Naive thymus-derived CD4-positive, alpha-beta T cell (primary cell): ENCODE results near the gene ABHD2. TPM values are rescaled to one million over a fixed set of nuclear protein-coding genes. Genes with fewer than 3 reads are reported as not detected.

Experiments used
- ATAC-seq: fragments of 150-1000 bp; cut with Tn5 transposase; 2 replicates; pipeline ENCODE4 v1.10.0; 2021; ENCODE audit warnings: mild to moderate bottlenecking, moderate library complexity
- CTCF ChIA-PET: fragments of 350-600 bp; sonication (Branson Sonifier 250); formaldehyde crosslinking; loops from one replicate; lab custom pipeline; 2021; ENCODE audit warnings: antibody characterized with exemption; lab: Charles Lee
- POLR2A ChIA-PET: fragments of 350-600 bp; sonication (Branson Sonifier 250); formaldehyde crosslinking; loops from one replicate; lab custom pipeline; 2021; ENCODE audit warnings: antibody characterized with exemption, inconsistent platforms; lab: Charles Lee
- DNase-seq, 9 donors: peaks; one replicate each; pipeline versions ENCODE4 v3.0.0 to v3.0.0-alpha.2; 2020 to 2022; ENCODE audit warnings: mixed read lengths in 1 of 9
- H3K27ac ChIP-seq: one replicate; pipeline ENCODE4 v1.7.0; 2013; ENCODE audit warnings: mild to moderate bottlenecking, low read depth, low read length, moderate library complexity
- H3K27me3 ChIP-seq, 2 donors: one replicate each; pipeline ENCODE4 v1.7.0; 2013; ENCODE audit warnings: low read length in 2 of 2, mild to moderate bottlenecking in 2 of 2, moderate library complexity in 2 of 2; ENCODE audit not compliant: control insufficient read depth in 2 of 2, insufficient read depth in 2 of 2
- H3K36me3 ChIP-seq, 3 experiments: 1 replicate in 2 of 3; 2 replicates in 1 of 3; pipeline ENCODE4 v1.7.0; 2013; ENCODE audit warnings: low read length in 3 of 3, mild to moderate bottlenecking in 3 of 3, moderate library complexity in 1 of 3; ENCODE audit not compliant: insufficient read depth in 3 of 3, control insufficient read depth in 2 of 3
- H3K4me1 ChIP-seq, 2 donors: one replicate each; pipeline ENCODE4 v1.7.0; 2013; ENCODE audit warnings: low read length in 2 of 2, mild to moderate bottlenecking in 2 of 2, moderate library complexity in 1 of 2; ENCODE audit not compliant: control insufficient read depth in 2 of 2, insufficient read depth in 2 of 2
- H3K4me3 ChIP-seq: 2 replicates; pipeline ENCODE4 v1.7.0; 2013; ENCODE audit warnings: mild to moderate bottlenecking, low read length
- H3K9me3 ChIP-seq, 3 experiments: 1 replicate in 2 of 3; 2 replicates in 1 of 3; pipeline ENCODE4 v1.7.0; 2013; ENCODE audit warnings: low read length in 3 of 3; ENCODE audit not compliant: control insufficient read depth in 2 of 3
- H3K27ac Mint-ChIP-seq, 9 donors: one replicate each; pipeline ENCODE4 v1.8.0; 2020 to 2022; ENCODE audit warnings: mixed read lengths in 9 of 9, mild to moderate bottlenecking in 8 of 9, moderate library complexity in 5 of 9, inconsistent platforms in 2 of 9
- H3K27me3 Mint-ChIP-seq, 5 donors: one replicate each; pipeline ENCODE4 v1.8.0; 2021 to 2022; ENCODE audit warnings: mixed read lengths in 5 of 5, mild to moderate bottlenecking in 1 of 5
- H3K36me3 Mint-ChIP-seq, 5 donors: one replicate each; pipeline ENCODE4 v1.8.0; 2020 to 2022; ENCODE audit warnings: mixed read lengths in 5 of 5, mild to moderate bottlenecking in 3 of 5, inconsistent platforms in 1 of 5
- H3K4me1 Mint-ChIP-seq, 7 donors: one replicate each; pipeline ENCODE4 v1.8.0; 2020 to 2022; ENCODE audit warnings: mixed read lengths in 7 of 7, mild to moderate bottlenecking in 3 of 7, inconsistent platforms in 1 of 7
- H3K4me3 Mint-ChIP-seq, 10 donors: one replicate each; pipeline ENCODE4 v1.8.0; 2020 to 2022; ENCODE audit warnings: mild to moderate bottlenecking in 10 of 10, mixed read lengths in 10 of 10, moderate library complexity in 6 of 10, inconsistent platforms in 2 of 10
- H3K9me3 Mint-ChIP-seq, 11 donors: one replicate each; pipeline ENCODE4 v1.8.0; 2020 to 2022; ENCODE audit warnings: mixed read lengths in 11 of 11, mild to moderate bottlenecking in 4 of 11, inconsistent platforms in 1 of 11, moderate library complexity in 1 of 11
- intact Hi-C, 2 donors: fragments of 100-400 bp; cut with micrococcal nuclease; formaldehyde crosslinking; loops; one replicate each; pipeline ENCODE4 v1.15.1; 2023
- polyA plus RNA-seq, 2 donors: library from polyadenylated mRNA; unstranded; fragments of 300-500 nt; fragmentation: Illumina TruSeq; gene quantifications; one replicate each; pipeline ENCODE4 v1.2.3, GENCODE V29; 2021
- total RNA-seq, 6 experiments: library from RNA in 5 of 6; stranded (reverse) in 5 of 6; gene quantifications; 1 replicate in 5 of 6; 2 replicates in 1 of 6; pipeline ENCODE4 v1.2.3 and lab custom pipeline; 2021 to 2026

The ABHD2 gene
- total RNA-seq, result 10 to 100 TPM; 43.6 to 85.0 (median 67.7) TPM
- 10 to 100 TPM; 19.4 to 21.9 TPM for polyA plus RNA-seq
- 65.8 reads per million, percentile 77 among the genes with 10 or more reads in this experiment for total RNA-seq (lab: John Stamatoyannopoulos, UW)

DNA sequence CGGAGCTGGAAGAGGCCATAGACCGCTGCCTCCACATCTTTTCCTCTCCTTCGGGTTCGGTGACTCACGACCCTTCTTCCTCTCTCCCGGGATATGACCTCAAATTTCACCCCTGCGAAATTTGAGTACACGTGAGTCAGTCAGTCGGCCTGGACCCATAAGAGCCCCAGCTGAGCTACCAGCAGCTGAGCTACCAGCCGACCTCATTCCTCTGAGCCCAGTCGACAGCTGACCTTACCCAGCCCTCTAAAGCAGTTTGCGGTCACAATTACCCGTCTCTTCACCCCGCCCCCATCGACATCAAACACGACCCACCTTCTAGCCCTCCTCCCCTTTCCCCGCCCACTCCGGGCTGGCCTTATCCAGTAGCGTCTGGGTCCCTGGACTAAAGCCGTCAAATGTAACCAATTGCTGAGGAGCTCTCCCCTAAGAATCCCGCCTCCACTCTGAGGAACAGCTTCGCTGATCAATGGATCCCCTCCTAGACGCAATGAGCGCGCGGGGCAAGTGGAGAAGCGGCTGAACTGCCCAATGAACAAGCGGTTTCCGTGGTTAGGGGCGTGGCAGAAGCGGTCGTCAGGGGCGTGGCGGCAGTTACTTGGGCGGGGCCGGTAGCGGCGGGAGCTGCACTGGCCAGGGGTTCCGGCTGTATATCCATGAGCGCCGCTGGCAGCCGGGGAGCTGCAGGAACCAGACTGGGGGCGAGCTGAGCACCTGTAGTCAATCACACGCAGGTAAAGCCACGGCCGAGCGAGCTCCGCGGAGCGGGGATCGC is at the start of gene ABHD2:
Gene ABHD2, plus strand, starts transcription at position 627 of the 775 bp plus-strand sequence. CDS start 27,872 bp downstream, outside the sequence.
- CTCF ChIA-PET, result interaction anchor here (0.5 to 1.4 kb wide), 5 partner anchors 10 to 193 kb away, joined by 3 to 10 read pairs (median 4); partner anchors contain the start of gene HAPLN3
- Mint-ChIP-seq H3K4me3 (peak within 1 kb of the TSS in 1 of 10 donors; percentile 8), H3K27me3 (no peaks in the 10 kb centered on the region), H3K9me3 (no peaks in the 10 kb centered on the region), H3K27ac (peak within 1 kb of the TSS in 7 of 9 donors; percentile 90 to 100 (median 97)), H3K36me3 (peaks cover 0 to 4% (median 0%) of the 10 kb centered on the region in 5 donors), H3K4me1 (peaks cover 30 to 43% (median 32%) of the 10 kb centered on the region in 7 donors)
- DNase-seq (peak; percentile 93 to 99 (median 97)), ATAC-seq (peak; percentile 97)
- POLR2A ChIA-PET, result interaction anchor here (0.6 to 2.2 kb wide), 12 partner anchors 9 to 1143 kb away, joined by 3 to 11 read pairs (median 6); partner anchors contain the start of gene ISG20
- Histone ChIP-seq H3K27ac (peak within 1 kb of the TSS; percentile 81), H3K4me3 (peak within 1 kb of the TSS; percentile 78), H3K4me1 (peaks cover 26 to 29% of the 10 kb centered on the region in 2 donors), H3K27me3 (no peaks in the 10 kb centered on the region), H3K36me3 (peaks cover 0 to 4% (median 0%) of the 10 kb centered on the region in 3 experiments), H3K9me3 (no peaks in the 10 kb centered on the region)
- intact Hi-C loops, result loop anchor here (1.0 to 10.0 kb wide), 14 partner anchors 31 to 621 kb away; partner anchors contain the start of genes AEN (in 2 of the 2), FANCI (in 2 of the 2), MRPL46 (in 2 of the 2) and MRPS11 (in 2 of the 2)

DNA sequence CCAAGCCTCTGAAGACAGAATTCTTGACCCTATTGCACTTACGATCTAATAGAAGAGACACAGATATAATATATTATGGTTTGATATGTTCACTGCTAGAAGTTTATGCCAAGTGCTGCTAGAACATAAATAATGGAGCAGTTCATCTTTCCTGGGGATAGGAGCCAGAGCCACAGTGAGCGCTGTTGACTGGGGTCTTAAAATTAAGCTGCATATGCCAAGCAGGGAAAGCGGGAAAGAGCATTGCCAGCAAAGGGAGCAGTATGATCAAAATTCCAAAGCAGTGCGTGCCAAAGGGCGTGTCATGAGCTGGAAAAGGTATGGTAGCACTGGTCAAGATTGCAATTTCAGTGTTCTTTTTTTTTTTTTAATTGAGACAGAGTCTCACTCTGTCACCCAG is 49.1 kb upstream of the ABHD2 start:
- H3K4me3 Mint-ChIP-seq, result no peak overlapping the region
- POLR2A ChIA-PET, result no interaction called here
- peaks cover 0 to 1% (median 0%) of the 10 kb centered on the region in 11 donors for H3K9me3 Mint-ChIP-seq

GRCh38 chr15:89041507-89041906 is 46.7 kb upstream of the ABHD2 start:
- Mint-ChIP-seq H3K27ac (peak overlapping the region in 1 of 9 donors; percentile 25), H3K4me3 (no peak overlapping the region), H3K36me3 (no peaks in the 10 kb centered on the region), H3K9me3 (peaks cover 0 to 8% (median under 1%) of the 10 kb centered on the region in 11 donors), H3K27me3 (peaks cover 0 to 20% (median 9%) of the 10 kb centered on the region in 5 donors), H3K4me1 (no peaks in the 10 kb centered on the region)
- no peaks in the 10 kb centered on the region for H3K9me3 ChIP-seq
- ChIA-PET CTCF (interaction anchor here (1.0 kb wide), 1 partner anchor 16 kb away, joined by 3 read pairs; no protein-coding TSS in a partner anchor), POLR2A (no interaction called here)
- intact Hi-C loops, result no loop called here
- H3K27me3 ChIP-seq, result no peaks in the 10 kb centered on the region
- H3K4me1 ChIP-seq, result no peaks in the 10 kb centered on the region
- H3K36me3 ChIP-seq, result no peaks in the 10 kb centered on the region
- H3K27ac ChIP-seq, result no peak overlapping the region
- DNase-seq (no peak), ATAC-seq (no peak)
- no peak overlapping the region for H3K4me3 ChIP-seq

More for the DNA sequence above, 49.1 kb upstream of the ABHD2 start:
- H3K4me3 ChIP-seq, result no peak overlapping the region
- H3K27me3 Mint-ChIP-seq, result peaks cover 0 to 32% (median 9%) of the 10 kb centered on the region in 5 donors
- no peaks in the 10 kb centered on the region for H3K36me3 ChIP-seq
- H3K27ac ChIP-seq, result no peak overlapping the region
- intact Hi-C loops, result no loop called here
- CTCF ChIA-PET, result interaction anchor here (1.2 kb wide), 1 partner anchor 134 kb away, joined by 3 read pairs; no protein-coding TSS in a partner anchor
- H3K27ac Mint-ChIP-seq, result no peak overlapping the region
- H3K36me3 Mint-ChIP-seq, result no peaks in the 10 kb centered on the region
- no peaks in the 10 kb centered on the region for H3K4me1 ChIP-seq
- no peaks in the 10 kb centered on the region for H3K4me1 Mint-ChIP-seq
- ATAC-seq (no peak), DNase-seq (no peak)
- H3K27me3 ChIP-seq, result no peaks in the 10 kb centered on the region
- H3K9me3 ChIP-seq, result no peaks in the 10 kb centered on the region

GRCh38 chr15:89042387-89042786 is 45.9 kb upstream of the ABHD2 start:
- intact Hi-C loops, result no loop called here
- no peak for ATAC-seq
- Histone ChIP-seq H3K27me3 (no peaks in the 10 kb centered on the region), H3K27ac (no peak overlapping the region), H3K4me1 (no peaks in the 10 kb centered on the region), H3K9me3 (no peaks in the 10 kb centered on the region), H3K4me3 (no peak overlapping the region), H3K36me3 (no peaks in the 10 kb centered on the region)
- ChIA-PET CTCF (interaction anchor here (1.0 kb wide), 1 partner anchor 15 kb away, joined by 3 read pairs; no protein-coding TSS in a partner anchor), POLR2A (no interaction called here)
- Mint-ChIP-seq H3K9me3 (peaks cover 0 to 9% (median 1%) of the 10 kb centered on the region in 11 donors), H3K4me3 (no peak overlapping the region), H3K27ac (no peak overlapping the region), H3K27me3 (peaks cover 0 to 22% (median 7%) of the 10 kb centered on the region in 5 donors), H3K4me1 (no peaks in the 10 kb centered on the region), H3K36me3 (no peaks in the 10 kb centered on the region)
- DNase-seq, result no peak

- no peaks in the 10 kb centered on the region for H3K9me3 ChIP-seq
- Mint-ChIP-seq H3K27ac (no peak overlapping the region), H3K9me3 (peaks cover 0 to 12% (median 2%) of the 10 kb centered on the region in 11 donors), H3K4me3 (no peak overlapping the region), H3K36me3 (no peaks in the 10 kb centered on the region), H3K27me3 (peaks cover 0 to 15% (median 3%) of the 10 kb centered on the region in 5 donors), H3K4me1 (no peaks in the 10 kb centered on the region)
- DNase-seq (no peak), ATAC-seq (no peak)
- POLR2A ChIA-PET, result no interaction called here
- no peaks in the 10 kb centered on the region for H3K27me3 ChIP-seq
- H3K27ac ChIP-seq, result no peak overlapping the region
- CTCF ChIA-PET, result interaction anchor here (0.5 kb wide), 1 partner anchor 36 kb away, joined by 3 read pairs; no protein-coding TSS in a partner anchor
- no peaks in the 10 kb centered on the region for H3K4me1 ChIP-seq
- H3K36me3 ChIP-seq, result no peaks in the 10 kb centered on the region
- intact Hi-C loops, result no loop called here
- no peak overlapping the region for H3K4me3 ChIP-seq
Measured at GRCh38 chr15:89043031-89044002, 44.9 kb upstream of the ABHD2 start.
